Measurements from ENCODE around the gene GNPDA2.

Gene GNPDA2

DNA sequence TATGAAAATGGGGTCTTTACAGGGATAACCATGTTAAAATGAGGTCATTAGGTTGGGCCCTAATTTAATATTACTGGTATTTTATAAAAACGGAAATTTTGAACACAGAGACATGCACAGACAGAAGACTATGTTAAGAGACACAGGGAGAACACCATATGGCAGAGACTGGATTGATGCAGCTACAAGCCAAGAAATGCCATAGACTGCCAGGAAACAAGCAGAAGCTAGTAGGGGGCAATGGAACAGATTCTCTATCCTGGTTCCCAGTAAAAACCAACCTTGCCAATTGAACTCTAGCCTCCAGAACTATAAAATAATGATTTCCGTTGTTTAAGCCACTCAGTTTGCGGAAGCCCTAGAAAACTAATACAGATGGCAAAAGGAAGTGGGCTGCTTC is 54.7 kb downstream of the GNPDA2 start:
- no peak for TF ChIP-seq CTCF (conservative IDR thresholded peaks at IDR 0.05; ENCODE audit: low read depth, low read length)
- H3K4me3 ChIP-seq (ENCODE audit: low read length): no peak overlapping the region
- no peak for DNase-seq (ENCODE audit: low read depth)

DNA sequence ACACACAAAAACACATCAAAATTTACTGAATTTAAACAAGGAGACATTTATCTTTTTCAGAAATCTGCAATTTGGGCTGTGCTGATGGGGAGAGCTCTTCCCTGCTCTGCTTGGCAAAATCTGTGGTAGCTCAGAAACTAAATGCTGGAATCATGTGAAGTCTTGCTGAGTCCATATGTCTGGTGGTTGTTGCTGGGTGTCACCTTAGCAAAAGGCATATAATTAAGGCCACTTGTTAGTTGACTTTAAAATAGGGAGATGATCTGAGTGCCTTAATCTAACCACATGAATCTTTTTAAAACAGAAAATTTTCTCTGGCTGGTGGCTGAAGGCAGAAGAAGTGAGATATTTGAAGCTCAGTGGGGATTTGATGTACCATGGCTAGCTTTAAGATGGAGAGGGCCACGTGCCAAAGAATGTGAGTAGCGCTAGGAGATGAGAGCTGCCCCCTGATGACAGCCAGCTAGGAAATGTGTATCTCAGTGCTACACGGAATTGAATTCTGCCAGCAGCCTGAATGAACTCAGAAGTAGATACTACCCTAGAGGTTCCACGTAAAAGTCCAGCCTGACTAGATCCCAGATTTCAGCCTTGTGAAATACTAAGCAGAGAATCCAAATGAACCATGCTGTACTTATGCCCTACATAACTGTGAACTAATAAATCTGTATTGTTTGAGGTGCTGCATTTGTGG is 55.7 kb downstream of the GNPDA2 start:
- TF ChIP-seq CTCF (conservative IDR thresholded peaks at IDR 0.05; ENCODE audit: low read depth, low read length): no peak
- no peak for DNase-seq (ENCODE audit: low read depth)
- H3K4me3 ChIP-seq (ENCODE audit: low read length): no peak overlapping the region

- no peak for TF ChIP-seq CTCF (conservative IDR thresholded peaks at IDR 0.05; ENCODE audit: low read depth, low read length)
- H3K4me3 ChIP-seq (ENCODE audit: low read length): no peak overlapping the region
- no peak for DNase-seq (ENCODE audit: low read depth)
Measured at GRCh38 chr4:44668526-44668925, 57.8 kb downstream of the GNPDA2 start.

GRCh38 chr4:44663539-44664263 is 62.7 kb downstream of the GNPDA2 start:
- no peak for TF ChIP-seq CTCF (conservative IDR thresholded peaks at IDR 0.05; ENCODE audit: low read depth, low read length)
- H3K4me3 ChIP-seq (ENCODE audit: low read length): no peak overlapping the region
- DNase-seq (ENCODE audit: low read depth): no peak

DNA sequence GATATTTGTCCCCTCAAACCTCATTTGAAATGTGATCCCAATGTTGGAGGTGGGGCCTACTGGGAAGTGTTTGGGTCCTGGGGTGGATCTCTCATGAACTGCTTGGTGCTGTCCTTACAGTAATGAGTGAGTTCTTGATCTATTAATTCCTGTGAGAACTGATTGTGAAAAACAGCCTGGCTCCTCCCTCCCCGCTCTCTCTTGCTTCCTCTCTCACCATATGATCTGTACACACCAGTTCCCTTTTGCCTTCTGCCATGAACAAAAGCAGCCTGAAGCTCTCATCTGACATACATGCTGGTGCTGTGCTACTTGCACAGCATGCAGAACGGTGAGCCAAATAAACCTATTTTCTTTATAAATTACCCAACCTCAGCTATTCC is 63.7 kb downstream of the GNPDA2 start:
- TF ChIP-seq CTCF (conservative IDR thresholded peaks at IDR 0.05; ENCODE audit: low read depth, low read length): no peak
- DNase-seq (ENCODE audit: low read depth): no peak
- H3K4me3 ChIP-seq (ENCODE audit: low read length): no peak overlapping the region

DNA sequence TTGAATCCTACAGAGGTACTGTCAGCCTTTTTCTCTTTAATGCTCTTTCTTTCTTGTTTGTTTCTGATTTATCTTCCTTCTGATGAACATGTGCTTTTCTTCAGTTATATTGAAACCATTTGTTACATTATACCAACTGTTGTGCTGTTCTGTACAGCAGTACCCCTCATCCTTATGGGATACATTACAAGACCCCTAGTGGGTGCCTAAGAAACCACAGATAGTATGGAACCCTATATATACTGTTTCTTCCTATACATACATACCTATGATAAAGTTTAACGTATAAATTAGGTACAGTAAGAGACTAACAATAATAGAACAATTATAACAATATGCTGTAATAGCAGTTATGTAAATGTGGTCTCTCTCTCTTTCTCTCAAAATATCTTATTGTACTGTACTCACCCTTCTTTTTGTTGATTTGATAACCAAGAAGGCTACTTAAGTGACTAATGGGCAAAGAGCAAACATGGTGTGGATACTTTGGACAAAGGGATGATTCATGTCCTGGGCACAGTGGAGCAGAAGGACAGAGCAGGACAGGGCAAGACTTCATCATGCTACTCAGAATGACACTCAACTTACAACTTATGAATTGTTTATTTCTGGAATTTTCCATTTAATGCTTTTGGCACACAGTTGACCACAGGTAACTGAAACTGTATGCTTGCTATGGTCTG is 64.3 kb downstream of the GNPDA2 start:
- TF ChIP-seq CTCF (conservative IDR thresholded peaks at IDR 0.05; ENCODE audit: low read depth, low read length): no peak
- no peak for DNase-seq (ENCODE audit: low read depth)
- no peak overlapping the region for H3K4me3 ChIP-seq (ENCODE audit: low read length)

All from retinal pigment epithelial cell (primary cell).